ENCODE results near the gene LHCGR.

LHCGR gene

GRCh38 chr2:48755473-48755872, at the start of gene LHCGR:
LHCGR (minus strand) TSS chr2:48755724; CDS start chr2:48755671, 53 bp downstream.
- no peak for DNase-seq

GRCh38 chr2:48799601-48800000, 44.1 kb upstream of the LHCGR start:
- DNase-seq: no peak

- no peak for DNase-seq
Observed at GRCh38 chr2:48795065-48795464, 39.5 kb upstream of the LHCGR start.

DNA sequence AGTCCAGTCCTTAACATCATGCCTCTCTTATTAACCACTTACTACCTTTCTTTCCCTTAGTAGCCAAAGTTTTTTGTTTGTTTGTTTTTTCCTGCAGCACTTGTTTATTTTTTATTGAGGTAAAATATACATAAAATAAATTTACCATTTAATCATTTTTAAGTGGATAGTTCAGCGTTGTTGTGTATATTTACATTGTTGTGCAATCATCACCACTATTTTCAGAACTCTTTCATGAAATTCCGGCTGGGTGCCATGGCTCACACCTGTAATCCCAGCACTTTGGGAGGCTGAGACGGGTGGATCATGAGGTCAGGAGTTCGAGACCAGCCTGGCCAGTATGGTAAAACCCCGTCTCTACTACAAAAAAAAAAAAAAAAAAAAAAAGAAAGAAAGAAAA, 38.1 kb upstream of the LHCGR start:
- no peak for DNase-seq

- no peak for DNase-seq
Observed at GRCh38 chr2:48792030-48792429, 36.5 kb upstream of the LHCGR start.

- no peak for DNase-seq
Observed at GRCh38 chr2:48790407-48791170, 35.1 kb upstream of the LHCGR start.

DNA sequence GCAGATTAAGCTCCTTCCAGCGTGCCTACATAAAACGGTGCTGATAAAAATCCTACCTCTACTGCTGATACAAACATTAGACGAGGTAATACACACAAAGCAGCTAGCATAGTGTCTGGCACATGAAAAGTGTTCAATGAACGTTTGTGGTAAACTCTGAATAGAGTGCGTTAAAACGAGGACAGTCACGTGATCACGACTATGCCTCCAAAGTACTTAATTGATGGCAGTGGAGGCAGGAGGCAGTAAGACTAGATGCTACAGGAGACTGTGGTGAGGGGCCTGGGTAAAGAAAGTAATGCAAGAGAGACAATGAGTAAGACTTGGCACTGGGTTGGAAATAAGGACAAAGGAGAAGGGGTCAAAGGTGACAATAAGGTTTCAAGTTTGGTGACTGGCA, 32.1 kb upstream of the LHCGR start:
- DNase-seq: no peak

DNA sequence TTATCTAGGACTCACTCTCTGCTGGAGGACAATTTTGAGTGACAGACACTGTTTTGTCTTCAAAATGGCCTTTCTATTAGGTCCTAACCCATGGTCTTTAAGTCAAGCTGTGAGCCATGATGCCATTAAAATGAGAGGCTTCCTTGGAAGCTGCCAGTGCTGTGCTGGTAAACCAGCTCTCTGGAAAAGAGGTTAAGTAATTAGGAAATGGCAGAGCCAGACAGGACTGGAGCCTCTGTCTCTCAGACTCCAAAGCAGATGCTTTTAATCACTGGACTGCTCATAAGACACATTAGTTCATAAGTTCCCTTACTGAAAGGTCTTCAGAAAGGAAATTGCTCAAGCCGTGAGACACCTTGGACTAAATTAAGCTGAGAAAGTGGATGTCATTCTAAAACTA, 25.8 kb upstream of the LHCGR start:
- no peak for DNase-seq

DNA sequence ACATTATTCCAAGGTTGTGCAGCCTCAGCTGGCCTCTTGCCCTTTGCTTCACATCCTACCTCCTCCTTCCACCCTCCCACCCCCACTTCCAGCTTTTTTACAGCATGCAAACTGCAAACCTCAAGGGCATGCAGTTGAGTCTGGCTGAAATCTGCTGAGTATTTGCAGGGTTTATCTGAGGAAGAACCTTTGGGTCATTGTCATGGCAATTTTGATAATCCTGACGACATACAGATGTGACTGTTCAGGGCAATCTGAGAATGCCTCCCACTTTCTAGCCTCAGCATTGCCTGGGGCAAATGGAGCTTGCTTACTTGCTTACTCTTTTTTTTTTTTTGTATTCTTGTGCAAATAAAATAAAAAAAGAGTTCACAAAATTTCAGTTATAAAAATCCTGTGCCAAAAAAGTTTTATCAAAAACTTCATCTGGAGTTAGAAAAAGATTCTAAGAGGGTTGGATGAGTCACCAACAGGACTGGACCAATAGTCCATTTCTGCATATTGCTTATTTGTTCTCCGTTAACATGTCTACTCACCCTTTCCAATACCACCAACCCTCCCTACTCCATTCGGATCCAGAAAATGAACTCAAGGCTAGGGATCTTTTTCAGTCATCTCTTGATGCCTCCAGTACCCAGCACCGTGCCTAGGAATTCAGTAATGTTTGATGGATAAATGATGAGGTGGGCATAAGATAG, 23.6 kb upstream of the LHCGR start:
- no peak for DNase-seq

- no peak for DNase-seq
Observed at GRCh38 chr2:48774251-48774650, 18.7 kb upstream of the LHCGR start.

DNA sequence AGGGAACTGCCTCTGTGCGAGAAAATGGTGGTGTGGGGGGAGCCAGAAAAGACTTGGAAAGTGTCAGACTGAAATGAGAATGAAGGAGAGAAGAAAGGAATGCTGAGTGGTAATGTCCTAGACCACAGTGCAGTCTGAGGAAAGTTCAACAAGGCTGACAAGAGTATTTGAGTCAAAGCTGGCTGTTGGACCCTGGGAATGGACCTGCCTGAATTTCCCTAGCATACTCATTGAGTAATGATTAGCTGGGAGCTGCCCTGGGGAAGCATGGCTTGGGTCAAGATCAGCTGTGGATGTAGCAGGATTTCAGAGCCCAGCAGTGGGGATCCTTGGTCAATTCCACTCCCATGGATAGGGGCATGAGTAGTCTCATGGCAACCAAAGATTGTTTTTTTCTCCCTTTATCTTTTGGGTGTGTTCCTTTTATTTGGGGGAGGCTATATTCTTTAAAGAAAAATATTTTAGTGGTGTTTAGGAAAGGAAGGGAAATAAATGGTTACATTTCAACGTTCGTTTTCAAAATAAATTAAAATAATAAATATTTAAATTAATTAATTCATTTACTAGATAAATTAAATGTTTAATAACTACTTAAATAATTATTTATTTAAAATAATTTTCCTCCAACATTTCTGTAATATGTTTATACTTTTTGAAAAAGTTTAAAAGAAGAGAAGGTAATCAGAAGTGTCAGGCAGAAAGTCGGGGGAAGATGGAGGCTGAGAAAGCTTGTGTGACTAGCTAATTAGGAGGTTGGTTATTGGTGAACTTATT, 15.9 kb upstream of the LHCGR start:
- DNase-seq: no peak

GRCh38 chr2:48770181-48770580, 14.7 kb upstream of the LHCGR start:
- no peak for DNase-seq

GRCh38 chr2:48768669-48769068, 13.1 kb upstream of the LHCGR start:
- peak; percentile 9 for DNase-seq

DNA sequence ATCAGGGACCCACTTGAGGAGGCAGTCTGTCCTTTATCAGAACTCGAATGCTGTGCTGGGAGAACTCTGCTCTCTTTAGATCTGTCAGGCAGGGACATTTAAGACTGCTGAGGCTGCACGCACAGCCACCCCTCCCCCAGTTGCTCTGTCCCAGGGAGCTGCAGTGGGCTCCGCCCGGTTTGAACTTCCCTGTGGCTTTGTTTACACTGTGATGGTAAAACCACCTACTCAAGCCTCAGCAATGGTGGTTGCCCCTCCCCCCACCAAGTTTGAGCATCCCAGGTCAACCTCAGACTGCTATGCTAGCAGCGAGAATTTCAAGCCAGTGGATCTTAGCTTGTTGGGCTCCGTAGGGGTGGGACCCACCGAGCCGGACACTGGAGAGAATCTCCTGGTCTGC, 11.8 kb upstream of the LHCGR start:
- DNase-seq: no peak

DNA sequence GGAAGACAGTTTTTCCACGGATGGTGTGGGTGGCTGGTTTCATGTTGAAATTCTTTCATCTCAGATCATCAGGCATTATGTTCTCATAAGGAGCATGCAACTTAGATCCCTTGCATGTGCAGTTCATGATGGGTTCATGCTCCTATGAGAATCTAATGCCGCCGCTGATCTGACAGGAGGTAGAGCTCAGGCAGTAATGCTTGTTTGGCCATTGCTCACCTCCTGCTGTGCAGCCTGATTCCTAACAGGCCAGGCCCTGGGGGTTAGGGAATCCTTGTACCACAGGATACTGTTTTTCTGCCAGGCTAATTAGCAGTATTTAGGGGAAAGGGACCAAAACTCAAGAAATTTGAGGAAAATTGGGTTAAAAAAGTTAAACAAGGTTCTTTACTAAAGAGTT, 5.3 kb upstream of the LHCGR start:
- no peak for DNase-seq

- DNase-seq: no peak
Observed at GRCh38 chr2:48759682-48760081, 4.2 kb upstream of the LHCGR start.

GRCh38 chr2:48756289-48756688, 765 bp upstream of the LHCGR start:
- DNase-seq: no peak

DNA sequence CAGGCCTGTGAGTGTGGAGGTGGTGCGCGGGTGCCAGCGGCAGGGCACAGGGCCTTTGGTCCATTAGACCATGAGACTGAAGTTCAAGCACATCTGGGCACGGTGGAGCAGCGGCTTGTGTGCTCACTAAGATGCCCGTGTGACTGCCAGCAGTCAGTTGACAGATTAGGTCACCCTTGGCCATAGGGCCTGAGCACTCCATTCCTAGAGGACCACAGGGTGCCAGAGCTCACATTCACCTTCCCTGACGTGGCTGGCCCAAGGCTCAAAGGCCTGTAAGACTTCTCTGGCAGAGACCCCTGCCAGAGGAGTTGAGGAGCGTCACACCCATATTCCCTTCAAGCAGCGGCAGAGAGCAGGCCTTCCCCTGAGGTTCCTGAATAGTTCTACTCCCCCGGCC, 650 bp downstream of the LHCGR start:
- DNase-seq: no peak

DNA sequence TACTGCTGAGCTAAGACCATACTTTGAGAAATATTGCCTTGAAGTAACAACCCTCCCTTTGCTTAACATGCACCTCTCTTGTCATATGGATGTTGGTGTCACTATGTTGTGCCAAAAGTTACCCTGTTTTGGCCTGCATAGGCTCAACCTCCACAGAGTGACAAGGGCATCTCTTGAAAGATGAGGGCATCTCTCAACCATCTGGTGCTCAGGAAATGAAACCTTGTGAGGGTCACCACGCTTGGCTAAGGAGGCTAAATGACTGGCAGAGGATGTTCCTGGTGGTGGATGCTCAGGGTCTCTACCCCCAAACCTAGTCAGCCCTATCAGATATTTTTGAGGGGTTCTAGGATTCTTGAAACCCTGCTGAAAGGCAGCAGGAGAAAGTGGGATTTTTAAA, 2.3 kb downstream of the LHCGR start:
- no peak for DNase-seq

- no peak for DNase-seq
Observed at GRCh38 chr2:48750128-48750739, 5.3 kb downstream of the LHCGR start.

DNA sequence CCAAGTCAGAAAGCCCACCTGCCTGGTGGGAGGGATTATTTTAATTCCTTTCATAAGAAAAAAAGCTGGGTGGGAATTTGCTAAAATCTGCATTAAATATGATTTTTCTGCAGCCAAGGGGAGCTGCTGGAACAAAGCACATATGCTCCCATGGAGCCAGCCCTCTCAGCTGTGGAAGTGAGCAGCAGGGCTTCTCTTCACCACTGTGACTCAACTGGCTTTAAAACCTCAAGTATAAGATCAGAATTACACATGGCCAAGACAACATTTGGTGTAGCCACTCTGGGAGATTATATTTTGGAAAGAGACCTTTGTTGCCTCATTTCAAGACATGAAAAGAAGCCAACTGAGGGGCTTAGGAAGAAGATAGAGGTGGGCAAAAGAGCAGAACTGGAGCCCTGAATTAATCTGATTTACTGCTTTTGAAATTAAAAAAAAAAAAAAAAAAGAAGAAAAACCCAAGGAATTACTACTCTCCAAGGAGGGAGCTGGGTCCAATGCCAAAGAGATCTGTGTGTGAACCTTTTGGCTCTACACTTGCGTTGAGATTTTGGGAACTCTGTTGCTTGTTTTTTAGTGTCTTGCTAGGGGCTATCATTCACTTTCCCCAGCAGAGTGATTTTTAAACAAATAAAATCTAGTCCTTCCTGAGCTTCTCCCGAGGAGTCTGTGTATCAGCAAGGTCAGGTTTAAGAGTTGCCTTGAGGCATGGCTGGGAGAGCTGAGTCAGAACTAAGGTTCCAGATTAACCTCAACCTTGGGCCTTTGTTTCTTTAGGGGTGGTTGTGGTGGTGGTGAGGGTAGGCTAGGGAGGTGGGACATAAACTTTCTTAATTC, 6.0 kb downstream of the LHCGR start:
- DNase-seq: no peak

GRCh38 chr2:48747319-48747718, 8.2 kb downstream of the LHCGR start:
- DNase-seq: no peak

Data from NCI-H1417 treated with DMSO at 0.1 percent for 48 hours (cell line).